ENCODE measurements around the gene PHLDA2.

The PHLDA2 gene

DNA sequence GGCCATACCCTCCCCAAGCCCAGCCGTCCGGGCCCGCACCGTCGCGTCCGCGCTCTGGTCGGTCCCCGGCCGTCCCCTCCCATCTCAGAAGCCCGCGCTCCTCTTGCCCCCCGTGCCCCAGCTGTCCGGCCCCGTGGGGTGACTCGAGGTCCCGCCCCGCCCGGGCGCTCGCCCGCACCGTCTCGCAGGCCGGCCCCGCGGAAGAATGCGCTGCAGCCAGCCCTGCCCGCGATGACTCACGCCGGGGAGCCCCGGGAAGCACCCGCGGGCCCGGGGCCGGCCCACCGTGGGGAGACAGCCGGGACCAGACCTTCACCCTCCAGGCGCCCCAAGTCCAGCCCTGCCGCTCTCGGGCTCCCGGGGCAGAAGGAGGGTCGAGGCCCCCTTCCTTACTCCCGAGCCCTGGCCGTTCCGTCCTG, 320 bp upstream of the PHLDA2 start:
- H3K79me2 ChIP-seq (ENCODE audit: control insufficient read depth, low read length), result no peaks in the 10 kb centered on the region
- H3K9me2 ChIP-seq (replicated peaks; ENCODE audit: control insufficient read depth, low read length), result no peaks in the 10 kb centered on the region
- H3K4me1 ChIP-seq (ENCODE audit: control insufficient read depth, low read length), result peaks cover 10% of the 10 kb centered on the region
- no peak overlapping the region for H3K4me3 ChIP-seq (ENCODE audit: low read length)
- no peaks in the 10 kb centered on the region for H3F3A ChIP-seq (ENCODE audit: control insufficient read depth, insufficient read depth)
- no peaks in the 10 kb centered on the region for H3K36me3 ChIP-seq (ENCODE audit: control insufficient read depth, low read length)
- no peaks in the 10 kb centered on the region for H3K9me3 ChIP-seq (ENCODE audit: control insufficient read depth, insufficient read depth, low read length)
- H3K27me3 ChIP-seq (ENCODE audit: control insufficient read depth, low read length), result peaks cover 25% of the 10 kb centered on the region
- H3K4me2 ChIP-seq (ENCODE audit: low read length), result no peak overlapping the region
- H3K27ac ChIP-seq (ENCODE audit: low read depth, low read length), result no peak overlapping the region
- H4K20me1 ChIP-seq (ENCODE audit: control insufficient read depth, insufficient read depth, low read depth, low read length), result no peaks in the 10 kb centered on the region; the same call in 1 of the 2 replicates
- TF ChIP-seq CTCF (IDR thresholded peaks at IDR 0.05; ENCODE audit: low read depth, low read length, poor library complexity, severe bottlenecking) (no peak), EZH2phosphoT487 (IDR thresholded peaks at IDR 0.05; ENCODE audit: borderline replicate concordance, low read length) (no peak)

- H4K20me1 ChIP-seq (ENCODE audit: control insufficient read depth, insufficient read depth, low read depth, low read length), result no peaks in the 10 kb centered on the region; the same call in 1 of the 2 replicates
- no peaks in the 10 kb centered on the region for H3K9me2 ChIP-seq (replicated peaks; ENCODE audit: control insufficient read depth, low read length)
- TF ChIP-seq EZH2phosphoT487 (IDR thresholded peaks at IDR 0.05; ENCODE audit: borderline replicate concordance, low read length) (no peak), CTCF (IDR thresholded peaks at IDR 0.05; ENCODE audit: low read depth, low read length, poor library complexity, severe bottlenecking) (no peak)
- H3K4me1 ChIP-seq (ENCODE audit: control insufficient read depth, low read length), result peaks cover 10% of the 10 kb centered on the region
- no peak overlapping the region for H3K27ac ChIP-seq (ENCODE audit: low read depth, low read length)
- no peak overlapping the region for H3K4me3 ChIP-seq (ENCODE audit: low read length)
- H3K4me2 ChIP-seq (ENCODE audit: low read length), result no peak overlapping the region
- H3K27me3 ChIP-seq (ENCODE audit: control insufficient read depth, low read length), result peaks cover 25% of the 10 kb centered on the region
- H3K79me2 ChIP-seq (ENCODE audit: control insufficient read depth, low read length), result no peaks in the 10 kb centered on the region
- H3K36me3 ChIP-seq (ENCODE audit: control insufficient read depth, low read length), result no peaks in the 10 kb centered on the region
- no peaks in the 10 kb centered on the region for H3K9me3 ChIP-seq (ENCODE audit: control insufficient read depth, insufficient read depth, low read length)
- no peaks in the 10 kb centered on the region for H3F3A ChIP-seq (ENCODE audit: control insufficient read depth, insufficient read depth)
These were observed 1.2 kb downstream of the PHLDA2 start for GRCh38 chr11:2927851-2928604.

DNA sequence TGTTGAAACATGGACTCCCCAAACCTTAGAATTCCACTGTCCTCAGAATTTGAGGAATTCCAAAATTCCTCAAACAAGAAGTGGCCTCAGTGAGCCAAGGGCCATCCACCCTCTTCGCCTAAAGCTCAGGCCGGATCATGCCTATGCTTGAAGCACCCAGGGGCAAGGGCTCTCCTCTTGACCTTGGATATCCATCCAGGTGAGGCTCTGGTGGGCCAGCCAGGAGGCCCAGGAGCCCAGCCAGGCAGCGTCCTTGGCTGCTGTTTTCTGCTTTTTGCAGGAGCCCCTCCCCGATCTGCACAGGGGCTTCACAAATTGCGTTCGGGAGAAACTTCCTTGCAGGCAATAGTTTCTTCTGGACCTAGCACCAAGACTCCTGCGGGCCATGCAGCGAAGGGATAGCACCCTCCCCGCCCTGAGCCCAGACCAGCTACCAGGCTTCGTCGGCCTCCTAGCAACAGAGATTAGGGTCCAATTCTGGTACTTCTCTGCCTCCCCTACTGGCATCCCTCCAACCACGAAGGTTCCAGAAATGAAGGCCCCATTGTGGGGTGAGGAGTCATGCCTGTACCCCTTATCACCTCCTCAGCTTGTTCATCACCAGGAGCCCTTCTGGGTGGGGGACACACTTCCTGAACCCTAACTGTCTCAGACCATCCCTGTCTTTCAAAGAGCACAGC, 2.0 kb downstream of the PHLDA2 start:
- H3K9me2 ChIP-seq (replicated peaks; ENCODE audit: control insufficient read depth, low read length), result no peaks in the 10 kb centered on the region
- peaks cover 10% of the 10 kb centered on the region for H3K4me1 ChIP-seq (ENCODE audit: control insufficient read depth, low read length)
- H3K27ac ChIP-seq (ENCODE audit: low read depth, low read length), result no peak overlapping the region
- H3K36me3 ChIP-seq (ENCODE audit: control insufficient read depth, low read length), result no peaks in the 10 kb centered on the region
- H3F3A ChIP-seq (ENCODE audit: control insufficient read depth, insufficient read depth), result no peaks in the 10 kb centered on the region
- no peaks in the 10 kb centered on the region; the same call in 1 of the 2 replicates for H4K20me1 ChIP-seq (ENCODE audit: control insufficient read depth, insufficient read depth, low read depth, low read length)
- H3K4me3 ChIP-seq (ENCODE audit: low read length), result no peak overlapping the region
- TF ChIP-seq EZH2phosphoT487 (IDR thresholded peaks at IDR 0.05; ENCODE audit: borderline replicate concordance, low read length) (no peak), CTCF (IDR thresholded peaks at IDR 0.05; ENCODE audit: low read depth, low read length, poor library complexity, severe bottlenecking) (no peak)
- no peak overlapping the region for H3K4me2 ChIP-seq (ENCODE audit: low read length)
- H3K79me2 ChIP-seq (ENCODE audit: control insufficient read depth, low read length), result no peaks in the 10 kb centered on the region
- H3K27me3 ChIP-seq (ENCODE audit: control insufficient read depth, low read length), result peaks cover 25% of the 10 kb centered on the region
- H3K9me3 ChIP-seq (ENCODE audit: control insufficient read depth, insufficient read depth, low read length), result no peaks in the 10 kb centered on the region

Data from DOHH2 (cell line).